ENCODE data around the gene SLC34A3. TPM values are rescaled to one million over a fixed set of nuclear protein-coding genes. Genes with fewer than 3 reads are reported as not detected.
A peak's percentile ranks its signal among the peaks of the same experiment; 100 is the strongest.

Gene SLC34A3
- total RNA-seq, 3 donors from 2014 or later: not detected

- Histone ChIP-seq H3K4me3 (no peak overlapping the region), H3K36me3 (ENCODE audit: low read depth) (no peaks in the 10 kb centered on the region), H3K9me3 (no peaks in the 10 kb centered on the region), H3K4me1 (ENCODE audit: low read depth) (peaks cover 37% of the 10 kb centered on the region)
- ATAC-seq (no peak), DNase-seq (no peak)
- intact Hi-C loops (cut with DNase I, micrococcal nuclease): no loop called here
- no peak for TF ChIP-seq CTCF (IDR thresholded peaks at IDR 0.05)
These were observed 40.4 kb downstream of the SLC34A3 start for GRCh38 chr9:137270929-137271695.

DNA sequence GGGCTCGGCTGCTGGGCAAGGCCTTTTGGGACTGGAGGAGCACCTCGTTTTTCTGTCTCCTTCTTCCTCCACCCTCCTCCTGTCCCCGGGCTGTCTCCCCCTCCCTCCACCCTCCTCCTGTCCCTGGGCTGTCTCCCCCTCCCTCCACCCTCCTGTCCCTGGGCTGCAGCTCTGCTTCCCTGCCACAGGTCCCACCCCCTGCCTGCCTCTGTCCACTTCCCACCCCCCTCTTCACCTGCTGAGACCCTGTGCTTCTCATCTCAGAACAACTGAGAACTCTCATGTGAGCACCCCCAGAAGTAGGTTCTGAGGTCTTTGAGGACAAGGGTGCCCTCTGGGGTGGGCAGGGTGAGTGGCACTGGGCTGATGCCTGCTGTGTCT, 41.0 kb downstream of the SLC34A3 start:
- H3K4me3 ChIP-seq: no peak overlapping the region
- no peak for DNase-seq
- no peak for ATAC-seq
- H3K4me1 ChIP-seq (ENCODE audit: low read depth): peaks cover 43% of the 10 kb centered on the region
- TF ChIP-seq CTCF (IDR thresholded peaks at IDR 0.05): no peak
- no peaks in the 10 kb centered on the region for H3K9me3 ChIP-seq
- no peaks in the 10 kb centered on the region for H3K36me3 ChIP-seq (ENCODE audit: low read depth)
- intact Hi-C loops (cut with DNase I, micrococcal nuclease): no loop called here

DNA sequence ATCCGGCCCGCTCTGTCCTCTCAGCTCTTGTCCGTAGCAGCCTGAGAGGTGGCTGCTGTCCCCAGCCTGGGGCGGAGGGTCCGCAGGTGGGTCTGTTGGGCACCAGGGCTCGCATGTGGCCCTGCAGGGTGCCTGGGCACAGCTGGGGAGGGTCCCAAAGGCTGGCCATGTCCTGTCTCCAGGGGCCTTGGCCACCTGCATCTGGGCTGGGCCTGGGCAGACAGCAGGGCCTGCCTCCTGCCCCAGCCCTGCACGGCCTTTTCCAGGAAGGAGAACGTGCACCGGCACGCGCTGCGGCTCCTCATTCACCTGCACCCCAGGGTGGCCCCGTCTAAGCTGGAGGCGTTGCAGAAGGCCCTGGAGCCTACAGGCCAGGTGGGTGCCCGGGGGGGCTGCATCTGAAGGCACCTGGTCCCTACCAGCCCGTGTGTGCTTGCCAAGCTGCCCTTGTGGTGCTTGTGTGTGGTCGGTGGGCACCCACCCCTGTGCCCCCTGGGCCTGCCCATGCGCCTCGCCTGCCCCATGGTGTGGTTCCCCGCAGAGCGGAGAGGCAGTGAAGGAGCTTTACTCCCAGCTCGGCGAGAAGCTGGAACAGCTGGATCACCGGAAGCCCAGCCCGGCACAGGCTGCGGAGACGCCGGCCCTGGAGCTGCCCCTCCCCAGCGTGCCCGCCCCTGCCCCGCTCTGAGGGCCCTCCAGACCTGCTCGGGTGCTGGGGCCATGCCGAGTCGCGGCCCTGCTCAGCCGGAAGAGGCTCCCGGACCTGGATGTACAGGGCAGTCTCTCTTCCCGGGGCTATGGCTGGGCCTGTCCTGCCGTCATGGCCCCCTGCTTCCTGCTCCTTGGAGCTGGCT, 41.8 kb downstream of the SLC34A3 start:
- H3K4me3 ChIP-seq: no peak overlapping the region
- DNase-seq (no peak), ATAC-seq (no peak)
- H3K4me1 ChIP-seq (ENCODE audit: low read depth): peaks cover 50% of the 10 kb centered on the region
- H3K9me3 ChIP-seq: no peaks in the 10 kb centered on the region
- no peaks in the 10 kb centered on the region for H3K36me3 ChIP-seq (ENCODE audit: low read depth)
- intact Hi-C loops (cut with DNase I, micrococcal nuclease): no loop called here
- TF ChIP-seq CTCF (IDR thresholded peaks at IDR 0.05): no peak

DNA sequence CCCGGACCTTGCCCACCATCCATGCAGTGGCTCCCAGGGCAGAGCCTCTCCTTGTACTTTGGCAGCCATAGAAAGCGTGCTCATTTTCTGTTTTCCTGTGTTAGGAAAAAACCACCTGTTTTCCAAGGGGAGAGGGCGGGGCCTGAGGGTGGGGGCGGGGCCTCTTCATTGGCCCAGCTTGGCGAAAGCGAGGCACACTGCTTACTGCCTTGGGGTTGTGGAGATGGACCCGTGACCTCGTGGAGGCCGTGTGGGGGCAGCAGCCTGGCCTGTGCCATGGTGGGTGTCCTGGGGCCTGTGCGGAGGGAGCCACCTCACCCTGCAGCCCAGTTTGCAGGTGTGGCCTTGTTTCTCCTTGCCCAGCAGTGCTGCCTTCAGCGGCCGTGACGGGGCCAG, 42.4 kb downstream of the SLC34A3 start:
- Histone ChIP-seq H3K4me3 (no peak overlapping the region), H3K36me3 (ENCODE audit: low read depth) (no peaks in the 10 kb centered on the region), H3K9me3 (no peaks in the 10 kb centered on the region), H3K4me1 (ENCODE audit: low read depth) (peaks cover 44% of the 10 kb centered on the region)
- no peak for ATAC-seq
- no peak for TF ChIP-seq CTCF (IDR thresholded peaks at IDR 0.05)
- DNase-seq: peak in 1 of 3 donors; percentile 33
- intact Hi-C loops (cut with DNase I, micrococcal nuclease): no loop called here

- Histone ChIP-seq H3K9me3 (no peaks in the 10 kb centered on the region), H3K36me3 (ENCODE audit: low read depth) (no peaks in the 10 kb centered on the region), H3K4me3 (no peak overlapping the region), H3K4me1 (ENCODE audit: low read depth) (peaks cover 41% of the 10 kb centered on the region)
- intact Hi-C loops (cut with DNase I, micrococcal nuclease): no loop called here
- no peak for TF ChIP-seq CTCF (IDR thresholded peaks at IDR 0.05)
- peak in 2 of 3 donors; percentile 57 to 70 for DNase-seq
- ATAC-seq: peak; percentile 1
These were observed 43.1 kb downstream of the SLC34A3 start for GRCh38 chr9:137273611-137274320.
